HG02981 (cell line): ENCODE measurements around the gene CTNNA2.
"Not testable (repeated sequence)": the region's sequence is repeated elsewhere in the genome, so short reads cannot be mapped to it uniquely, and the experiment has no call there.

Experiments used
- ATAC-seq: cut with Tn5 transposase; IDR thresholded peaks from one replicate; pipeline ENCODE4 v1.9.1; 2021; ENCODE audit warnings: mild to moderate bottlenecking, moderate library complexity; ENCODE audit not compliant: unreplicated experiment

The CTNNA2 gene

GRCh38 chr2:80014637-80015036, 501.8 kb downstream of the CTNNA2 start:
- no peak for ATAC-seq

- ATAC-seq = no peak
Measured at GRCh38 chr2:80016171-80016570, 503.3 kb downstream of the CTNNA2 start.

- ATAC-seq = no peak
Measured at GRCh38 chr2:80019571-80020460, 507.0 kb downstream of the CTNNA2 start.

- no peak for ATAC-seq
Measured at GRCh38 chr2:80022018-80022417, 509.2 kb downstream of the CTNNA2 start.

GRCh38 chr2:80026040-80026729, 513.3 kb downstream of the CTNNA2 start:
- no peak for ATAC-seq

- ATAC-seq = no peak
Measured at GRCh38 chr2:80028051-80028450, 515.2 kb downstream of the CTNNA2 start.

- ATAC-seq = no peak
Measured at GRCh38 chr2:80028584-80028983, 515.7 kb downstream of the CTNNA2 start.

- no peak for ATAC-seq
Measured at GRCh38 chr2:80030135-80030534, 517.3 kb downstream of the CTNNA2 start.

- ATAC-seq = not testable (repeated sequence)
Measured at GRCh38 chr2:80032684-80033083, 519.8 kb downstream of the CTNNA2 start.

GRCh38 chr2:80035749-80036285, 523.0 kb downstream of the CTNNA2 start:
- ATAC-seq = no peak

GRCh38 chr2:80037310-80037709, 524.5 kb downstream of the CTNNA2 start:
- ATAC-seq = no peak

GRCh38 chr2:80040226-80040625, 527.4 kb downstream of the CTNNA2 start:
- ATAC-seq = no peak

- ATAC-seq = no peak
Measured at GRCh38 chr2:80042635-80043034, 529.8 kb downstream of the CTNNA2 start.

GRCh38 chr2:80048296-80048695, 535.4 kb downstream of the CTNNA2 start:
- ATAC-seq = no peak

- no peak for ATAC-seq
Measured at GRCh38 chr2:80050246-80050645, 537.4 kb downstream of the CTNNA2 start.

- ATAC-seq = no peak
Measured at GRCh38 chr2:80053522-80054345, 540.9 kb downstream of the CTNNA2 start.

GRCh38 chr2:80054346-80054675, 541.5 kb downstream of the CTNNA2 start:
- ATAC-seq = no peak

GRCh38 chr2:80057956-80058355, 545.1 kb downstream of the CTNNA2 start:
- ATAC-seq = no peak

GRCh38 chr2:80058562-80058961, 545.7 kb downstream of the CTNNA2 start:
- no peak for ATAC-seq

- no peak for ATAC-seq
Measured at GRCh38 chr2:80059447-80059846, 546.6 kb downstream of the CTNNA2 start.

- ATAC-seq = no peak
Measured at GRCh38 chr2:80061881-80062280, 549.0 kb downstream of the CTNNA2 start.
